ENCODE data around the gene CTAGE6.
"Not testable (repeated sequence)": the region's sequence is repeated elsewhere in the genome, so short reads cannot be mapped to it uniquely, and the experiment has no call there.

GRCh38 chr7:143737037-143737819 lies 20.3 kb downstream of the CTAGE6 start:
- TF ChIP-seq, protein P1, sequence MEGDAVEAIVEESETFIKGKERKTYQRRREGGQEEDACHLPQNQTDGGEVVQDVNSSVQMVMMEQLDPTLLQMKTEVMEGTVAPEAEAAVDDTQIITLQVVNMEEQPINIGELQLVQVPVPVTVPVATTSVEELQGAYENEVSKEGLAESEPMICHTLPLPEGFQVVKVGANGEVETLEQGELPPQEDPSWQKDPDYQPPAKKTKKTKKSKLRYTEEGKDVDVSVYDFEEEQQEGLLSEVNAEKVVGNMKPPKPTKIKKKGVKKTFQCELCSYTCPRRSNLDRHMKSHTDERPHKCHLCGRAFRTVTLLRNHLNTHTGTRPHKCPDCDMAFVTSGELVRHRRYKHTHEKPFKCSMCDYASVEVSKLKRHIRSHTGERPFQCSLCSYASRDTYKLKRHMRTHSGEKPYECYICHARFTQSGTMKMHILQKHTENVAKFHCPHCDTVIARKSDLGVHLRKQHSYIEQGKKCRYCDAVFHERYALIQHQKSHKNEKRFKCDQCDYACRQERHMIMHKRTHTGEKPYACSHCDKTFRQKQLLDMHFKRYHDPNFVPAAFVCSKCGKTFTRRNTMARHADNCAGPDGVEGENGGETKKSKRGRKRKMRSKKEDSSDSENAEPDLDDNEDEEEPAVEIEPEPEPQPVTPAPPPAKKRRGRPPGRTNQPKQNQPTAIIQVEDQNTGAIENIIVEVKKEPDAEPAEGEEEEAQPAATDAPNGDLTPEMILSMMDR (IDR thresholded peaks at IDR 0.05) = peak; percentile 67
- not testable (repeated sequence) for TF ChIP-seq EZH2 (IDR thresholded peaks at IDR 0.05; ENCODE audit: borderline replicate concordance, insufficient read depth, low read depth, low read length, poor library complexity, severe bottlenecking)
